GM18907 (cell line): ENCODE results near the gene SCN2B.
A peak's percentile ranks its signal among the peaks of the same experiment; 100 is the strongest.

Experiments used
- ATAC-seq: cut with Tn5 transposase; IDR thresholded peaks from one replicate; pipeline ENCODE4 v1.9.1; 2021; ENCODE audit warnings: mild to moderate bottlenecking, moderate library complexity; ENCODE audit not compliant: unreplicated experiment

Gene SCN2B

GRCh38 chr11:118175993-118176777, at the start of gene SCN2B:
Gene SCN2B, minus strand, starts transcription at chr11:118176639. Its CDS starts 208 bp downstream, at chr11:118176431.
- no peak for ATAC-seq

GRCh38 chr11:118224511-118225188, 48.2 kb upstream of the SCN2B start, which contains the start of gene JAML:
Gene JAML, minus strand, starts transcription at chr11:118225011. Its CDS starts 10,145 bp downstream, at chr11:118214866.
- peak; percentile 41 for ATAC-seq

GRCh38 chr11:118223992-118224391, 47.6 kb upstream of the SCN2B start:
- no peak for ATAC-seq

- ATAC-seq: no peak
These were observed 47.1 kb upstream of the SCN2B start for GRCh38 chr11:118223570-118223969.

- no peak for ATAC-seq
These were observed 46.0 kb upstream of the SCN2B start for GRCh38 chr11:118222437-118222836.

GRCh38 chr11:118221419-118221818, 45.0 kb upstream of the SCN2B start:
- no peak for ATAC-seq

- ATAC-seq: no peak
These were observed 43.3 kb upstream of the SCN2B start for GRCh38 chr11:118219732-118220131.

GRCh38 chr11:118219244-118219643, 42.8 kb upstream of the SCN2B start:
- no peak for ATAC-seq

GRCh38 chr11:118217575-118217974, 41.1 kb upstream of the SCN2B start:
- no peak for ATAC-seq

- peak; percentile 52 for ATAC-seq
These were observed 40.4 kb upstream of the SCN2B start for GRCh38 chr11:118216621-118217481.

GRCh38 chr11:118215765-118216164, 39.3 kb upstream of the SCN2B start:
- no peak for ATAC-seq

GRCh38 chr11:118215262-118215661, 38.8 kb upstream of the SCN2B start:
- no peak for ATAC-seq

- peak; percentile 36 for ATAC-seq
These were observed 37.9 kb upstream of the SCN2B start for GRCh38 chr11:118214210-118214914.

- no peak for ATAC-seq
These were observed 37.3 kb upstream of the SCN2B start for GRCh38 chr11:118213781-118214180.

- no peak for ATAC-seq
These were observed 36.8 kb upstream of the SCN2B start for GRCh38 chr11:118213201-118213600.

GRCh38 chr11:118212781-118213191, 36.3 kb upstream of the SCN2B start:
- ATAC-seq: no peak

- no peak for ATAC-seq
These were observed 35.8 kb upstream of the SCN2B start for GRCh38 chr11:118212131-118212725.

GRCh38 chr11:118211006-118211405, 34.6 kb upstream of the SCN2B start:
- no peak for ATAC-seq

GRCh38 chr11:118210323-118210722, 33.9 kb upstream of the SCN2B start:
- ATAC-seq: no peak

GRCh38 chr11:118209033-118209432, 32.6 kb upstream of the SCN2B start:
- no peak for ATAC-seq
